H1 (cell line): ENCODE measurements around the gene NHEJ1. TPM values are rescaled to one million over a fixed set of nuclear protein-coding genes. Genes with fewer than 3 reads are reported as not detected.

Experiments used
- CTCF ChIA-PET: fragments of 300-600 bp; sonication (Branson Sonifier 250); formaldehyde crosslinking; loops from one replicate; lab custom pipeline; 2021; ENCODE audit not compliant: partially characterized antibody; lab: Charles Lee
- POLR2A ChIA-PET: fragments of 300-600 bp; sonication (Branson Sonifier 250); formaldehyde crosslinking; loops from one replicate; lab custom pipeline; 2021; ENCODE audit warnings: inconsistent platforms; ENCODE audit not compliant: partially characterized antibody; lab: Charles Lee
- DNase-seq, 2 experiments: peaks; one replicate each; pipeline versions ENCODE4 v3.0.0 to v3.0.0-alpha.2; 2010 to 2022; ENCODE audit warnings: low spot score in 2 of 2, low read depth in 1 of 2, mixed read lengths in 1 of 2
- FAIRE-seq: peaks from 2 replicates; lab custom pipeline; 2011; peaks lifted over from hg19 to GRCh38; lab: Jason Lieb, UNC
- H2AFZ ChIP-seq: 2 replicates; pipeline ENCODE4 v1.8.1; 2012; ENCODE audit warnings: low read length, inconsistent platforms
- H2AK5ac ChIP-seq: 2 replicates; pipeline ENCODE4 v1.6.1; 2013; ENCODE audit warnings: low read depth, low read length
- H2BK120ac ChIP-seq: replicated peaks from 2 replicates; pipeline ENCODE3; 2013; ENCODE audit warnings: low read depth, low read length, inconsistent platforms
- H2BK12ac ChIP-seq: 2 replicates; pipeline ENCODE4 v1.6.1; 2013; ENCODE audit warnings: low read depth, low read length
- H2BK15ac ChIP-seq: 2 replicates; pipeline ENCODE4 v1.6.1; 2013; ENCODE audit warnings: low read length
- H2BK20ac ChIP-seq: 2 replicates; pipeline ENCODE4 v1.6.1; 2013; ENCODE audit warnings: low read length
- H2BK5ac ChIP-seq: 2 replicates; pipeline ENCODE4 v1.6.1; 2013; ENCODE audit warnings: low read depth, low read length
- H3K14ac ChIP-seq: 2 replicates; pipeline ENCODE4 v1.6.1; 2013; ENCODE audit warnings: inconsistent platforms; ENCODE audit not compliant: insufficient read length
- H3K18ac ChIP-seq: 2 replicates; pipeline ENCODE4 v1.6.1; 2013; ENCODE audit warnings: low read length; ENCODE audit errors: extremely low read depth
- H3K23ac ChIP-seq: 2 replicates; pipeline ENCODE4 v1.6.1; 2013; ENCODE audit warnings: inconsistent platforms; ENCODE audit not compliant: insufficient read length
- H3K23me2 ChIP-seq: 2 replicates; pipeline ENCODE4 v1.6.1; 2013; ENCODE audit warnings: low read depth, low read length
- H3K27ac ChIP-seq: 2 replicates; pipeline ENCODE4 v1.6.1; 2011; ENCODE audit warnings: low read depth, low read length, inconsistent platforms
- H3K27me3 ChIP-seq, 4 experiments: replicated peaks in 1 of 4; 1 replicate in 1 of 4; 2 replicates in 3 of 4; pipeline versions ENCODE4 v1.6.1 to v1.8.1; 2011 to 2013; ENCODE audit warnings: low read length in 3 of 4, mild to moderate bottlenecking in 3 of 4, inconsistent platforms in 2 of 4, mixed read lengths in 2 of 4, moderate library complexity in 1 of 4; ENCODE audit not compliant: control insufficient read depth in 3 of 4, insufficient read depth in 3 of 4; ENCODE audit errors: extremely low read depth in 1 of 4
- H3K36me3 ChIP-seq, 4 experiments: 2 replicates each; pipeline versions ENCODE4 v1.6.1 to v1.8.1; 2011 to 2013; ENCODE audit warnings: mild to moderate bottlenecking in 4 of 4, low read length in 3 of 4, moderate library complexity in 2 of 4, control low read depth in 1 of 4, inconsistent platforms in 1 of 4; ENCODE audit not compliant: insufficient read depth in 4 of 4, control insufficient read depth in 2 of 4
- H3K4ac ChIP-seq: replicated peaks from 2 replicates; pipeline ENCODE3; 2013; ENCODE audit warnings: low read length, low read depth, mixed read lengths, inconsistent platforms; ENCODE audit not compliant: insufficient read length
- H3K4me1 ChIP-seq, 4 experiments: replicated peaks in 1 of 4; 1 replicate in 1 of 4; 2 replicates in 3 of 4; pipeline versions ENCODE4 v1.6.1 to v1.8.1; 2011 to 2013; ENCODE audit warnings: low read length in 3 of 4, inconsistent platforms in 2 of 4, mixed read lengths in 1 of 4; ENCODE audit not compliant: insufficient read depth in 4 of 4, control insufficient read depth in 3 of 4
- H3K4me2 ChIP-seq, 2 experiments: 2 replicates each; pipeline versions ENCODE4 v1.6.1 to v1.8.1; 2011 to 2013; ENCODE audit warnings: low read depth in 2 of 2, low read length in 2 of 2, control low read depth in 1 of 2, inconsistent platforms in 1 of 2, mild to moderate bottlenecking in 1 of 2; ENCODE audit not compliant: insufficient read depth in 1 of 2
- H3K4me3 ChIP-seq, 4 experiments: fragments of 200-600, 300-600 bp in 1 of 4; sonication (generic), shearing (Covaris generic), sonication (Bioruptor Twin) in 1 of 4; 2 replicates each; pipeline versions ENCODE4 v1.5.1 to v1.8.1; 2011 to 2016; ENCODE audit warnings: low read length in 4 of 4, low read depth in 3 of 4, control low read depth in 2 of 4, inconsistent platforms in 2 of 4, mild to moderate bottlenecking in 2 of 4, mixed read lengths in 1 of 4, moderate library complexity in 1 of 4; ENCODE audit not compliant: insufficient read depth in 2 of 4; ENCODE audit errors: extremely low read depth in 1 of 4
- H3K56ac ChIP-seq: replicated peaks from 2 replicates; pipeline ENCODE3; 2013; ENCODE audit warnings: low read depth, mild to moderate bottlenecking, mixed read lengths, low read length, inconsistent platforms; ENCODE audit not compliant: insufficient read length
- H3K79me1 ChIP-seq: 2 replicates; pipeline ENCODE4 v1.6.1; 2013; ENCODE audit warnings: low read depth, low read length, control low read depth
- H3K79me2 ChIP-seq, 2 experiments: 2 replicates each; pipeline versions ENCODE4 v1.6.1 to v1.8.1; 2012 to 2013; ENCODE audit warnings: low read length in 2 of 2, mild to moderate bottlenecking in 2 of 2, inconsistent platforms in 1 of 2; ENCODE audit not compliant: insufficient read depth in 2 of 2, control insufficient read depth in 1 of 2
- H3K9ac ChIP-seq, 4 experiments: replicated peaks in 1 of 4; 1 replicate in 1 of 4; 2 replicates in 3 of 4; pipeline versions ENCODE4 v1.6.1 to v1.8.1; 2011 to 2013; ENCODE audit warnings: low read depth in 3 of 4, low read length in 3 of 4, control low read depth in 2 of 4, mild to moderate bottlenecking in 2 of 4, moderate library complexity in 2 of 4, inconsistent platforms in 1 of 4; ENCODE audit errors: extremely low read depth in 1 of 4
- H3K9me3 ChIP-seq, 2 experiments: 2 replicates each; pipeline versions ENCODE4 v1.6.1 to v1.8.1; 2012 to 2013; ENCODE audit warnings: mild to moderate bottlenecking in 2 of 2, moderate library complexity in 2 of 2, control low read depth in 1 of 2, inconsistent platforms in 1 of 2, low read depth in 1 of 2, low read length in 1 of 2, mixed read lengths in 1 of 2; ENCODE audit not compliant: insufficient read depth in 2 of 2
- H4K20me1 ChIP-seq, 2 experiments: replicated peaks in 1 of 2; 2 replicates each; pipeline versions ENCODE3 to v1.8.1; 2011 to 2013; ENCODE audit warnings: inconsistent platforms in 2 of 2, low read length in 2 of 2, mild to moderate bottlenecking in 1 of 2; ENCODE audit not compliant: insufficient read depth in 2 of 2, control insufficient read depth in 1 of 2
- H4K5ac ChIP-seq: 2 replicates; pipeline ENCODE4 v1.6.1; 2013; ENCODE audit warnings: low read length, low read depth, mixed read lengths, inconsistent platforms; ENCODE audit not compliant: insufficient read length
- H4K8ac ChIP-seq: 2 replicates; pipeline ENCODE4 v1.8.0; 2013; ENCODE audit warnings: mild to moderate bottlenecking, moderate library complexity, low read length, inconsistent platforms; ENCODE audit not compliant: insufficient read depth; ENCODE audit errors: extremely low read depth
- H4K91ac ChIP-seq: replicated peaks from 2 replicates; pipeline ENCODE3; 2013; ENCODE audit warnings: low read length, mixed read lengths, inconsistent platforms; ENCODE audit not compliant: insufficient read length
- KDM1A ChIP-seq: fragments of 200-600, 300-600 bp; sonication (generic); IDR thresholded peaks from 2 replicates; pipeline ENCODE4 v1.7.1; 2016; ENCODE audit warnings: mild to moderate bottlenecking, low read length, borderline replicate concordance
- WGBS, 2 experiments: shearing (Covaris generic) in 1 of 2; methylation state at CpG; one replicate each; pipeline versions ENCODE4 v1.1.6 to v1.1.7; 2013 to 2015; ENCODE audit warnings: low lambda C conversion rate in 2 of 2, mixed read lengths in 2 of 2, inconsistent platforms in 1 of 2, low coverage in 1 of 2, missing lambda C conversion rate in 1 of 2; ENCODE audit not compliant: insufficient replicate concordance in 2 of 2, insufficient coverage in 1 of 2, insufficient read length in 1 of 2; ENCODE audit errors: extremely low coverage in 1 of 2, missing lambda C conversion rate in 1 of 2; 5-methylcytosine and 5-hydroxymethylcytosine counted together
- polyA plus RNA-seq, 7 experiments: library from polyadenylated mRNA; depleted of rRNA in 3 of 7; stranded (reverse) in 5 of 7; unstranded in 2 of 7; fragments of >200 nt in 5 of 7; fragments of 200-250 nt in 2 of 7; gene quantifications; 1 replicate in 5 of 7; 2 replicates in 1 of 7; 4 replicates in 1 of 7; pipeline versions ENCODE4 v1.2.1 to v1.2.3, GENCODE V29; 2011 to 2013; ENCODE audit warnings: missing spikeins in 2 of 7, mixed read lengths in 2 of 7
- total RNA-seq: library from RNA; stranded (reverse); fragmentation: NEBNext Ultra II Directional; extraction: Animal tissue kit (Norgen Biotek cat#: 25700); gene quantifications from 2 replicates; pipeline ENCODE4 v1.2.1, GENCODE V29; 2021
- TF ChIP-seq, protein P1 (sequence below): IDR thresholded peaks from 2 replicates; pipeline ENCODE4 v1.6.1; 2012; ENCODE audit warnings: low read length, inconsistent platforms

The NHEJ1 gene
- total and polyA plus RNA-seq, 2 of the 8 experiments (the other 6 are each of a cell fraction or from before 2014, with no cell fraction given) = 22.7 to 24.1 TPM

DNA sequence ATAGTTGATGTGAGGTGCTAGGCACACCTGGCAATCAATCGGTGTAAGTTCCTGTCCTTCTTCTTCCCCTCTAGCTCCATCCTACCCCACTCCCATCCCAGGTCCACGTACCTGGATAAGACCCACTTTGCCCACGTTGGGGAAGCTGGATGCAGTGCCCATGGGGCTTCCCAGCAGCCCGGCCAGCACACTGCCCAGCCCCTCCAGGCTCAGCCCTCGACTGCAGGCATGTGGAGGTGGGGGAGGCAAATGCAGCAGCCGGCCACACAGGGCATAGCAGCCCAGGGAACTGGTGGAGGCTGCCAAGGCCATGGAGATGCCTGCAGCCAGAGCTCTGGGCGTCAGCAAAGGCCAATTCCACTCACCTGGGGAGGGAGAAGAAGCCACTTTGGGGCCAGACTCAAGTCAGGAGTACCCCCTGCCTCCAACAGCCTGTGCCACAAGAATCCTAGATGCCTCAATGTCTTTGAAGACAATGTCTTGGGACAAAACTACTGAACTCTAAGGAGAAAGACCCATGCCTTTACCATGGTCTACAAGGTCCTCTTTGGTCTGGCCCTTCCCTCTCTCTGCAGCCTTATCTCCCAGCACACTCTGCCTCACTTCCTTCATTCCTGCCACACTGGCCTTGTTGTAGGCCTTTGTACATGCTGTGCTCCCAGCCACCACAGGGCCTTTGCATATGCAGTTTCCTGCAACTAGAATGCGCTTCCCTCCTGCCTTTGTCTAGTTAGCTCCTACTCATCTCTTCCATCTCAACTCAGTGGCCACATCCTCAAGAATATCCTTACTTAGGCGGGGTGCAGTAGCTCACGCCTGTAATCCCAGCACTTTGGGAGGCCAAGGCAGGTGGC is 4.7 kb upstream of the NHEJ1 start:
- CTCF ChIA-PET = interaction anchor here (0.9 to 1.9 kb wide), 7 partner anchors 9 to 186 kb away, joined by 3 to 8 read pairs (median 3); partner anchors contain the start of gene CNPPD1
- TF ChIP-seq, protein P1, sequence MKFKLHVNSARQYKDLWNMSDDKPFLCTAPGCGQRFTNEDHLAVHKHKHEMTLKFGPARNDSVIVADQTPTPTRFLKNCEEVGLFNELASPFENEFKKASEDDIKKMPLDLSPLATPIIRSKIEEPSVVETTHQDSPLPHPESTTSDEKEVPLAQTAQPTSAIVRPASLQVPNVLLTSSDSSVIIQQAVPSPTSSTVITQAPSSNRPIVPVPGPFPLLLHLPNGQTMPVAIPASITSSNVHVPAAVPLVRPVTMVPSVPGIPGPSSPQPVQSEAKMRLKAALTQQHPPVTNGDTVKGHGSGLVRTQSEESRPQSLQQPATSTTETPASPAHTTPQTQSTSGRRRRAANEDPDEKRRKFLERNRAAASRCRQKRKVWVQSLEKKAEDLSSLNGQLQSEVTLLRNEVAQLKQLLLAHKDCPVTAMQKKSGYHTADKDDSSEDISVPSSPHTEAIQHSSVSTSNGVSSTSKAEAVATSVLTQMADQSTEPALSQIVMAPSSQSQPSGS = no peak
- TF ChIP-seq KDM1A = peak; percentile 48; the same call in 1 of the 2 replicates
- TF ChIP-seq, all 59 proteins: peak for 1
- Histone ChIP-seq H4K8ac (no peak overlapping the region), H3K23ac (no peak overlapping the region), H3K79me2 (no peaks in the 10 kb centered on the region), H4K91ac (no peak overlapping the region), H3K79me1 (no peaks in the 10 kb centered on the region; the same call in 1 of the 2 replicates), H3K56ac (no peak overlapping the region), H3K14ac (no peak overlapping the region), H3K4me1 (no peaks in the 10 kb centered on the region; a peak in 1 of 7 replicates), H2AK5ac (no peak overlapping the region), H4K20me1 (peaks cover 0 to 3% of the 10 kb centered on the region in 2 experiments), H2BK12ac (no peak overlapping the region), H3K18ac (no peak overlapping the region), H2BK120ac (no peak overlapping the region), H2AFZ (no peak overlapping the region), H3K27me3 (no peaks in the 10 kb centered on the region; a peak in 2 of 7 replicates), H3K36me3 (no peaks in the 10 kb centered on the region; a peak in 1 of 8 replicates), H3K4ac (no peak overlapping the region), H2BK20ac (no peak overlapping the region), H3K23me2 (no peaks in the 10 kb centered on the region), H3K4me2 (no peak overlapping the region), H3K9me3 (no peaks in the 10 kb centered on the region), H2BK5ac (no peak overlapping the region), H2BK15ac (peak overlapping the region; percentile 29; the same call in 1 of the 2 replicates), H3K4me3 (no peak overlapping the region), H3K9ac (no peak overlapping the region), H3K27ac (no peak overlapping the region), H4K5ac (no peak overlapping the region)
- FAIRE-seq = no peak
- 76% methylated on average over 10 of the region's 10 CpGs; no CpG with 5 or more reads in 1 of the 2 experiments for WGBS, 2 experiments
- POLR2A ChIA-PET = interaction anchor here (2.0 kb wide), 1 partner anchor 10 kb away, joined by 9 read pairs; the partner anchor contains the start of gene CNPPD1
- no peak for DNase-seq
